GM12801 (cell line): ENCODE data around the gene CBLN4.

Experiments
- CTCF ChIP-seq: IDR thresholded peaks from one replicate; pipeline ENCODE4 v1.5.1; 2011; ENCODE audit warnings: control low read depth; ENCODE audit not compliant: insufficient read length; ENCODE audit errors: extremely low read depth

Gene CBLN4

GRCh38 chr20:56004611-56005388 is 519 bp downstream of the CBLN4 start:
- no peak for TF ChIP-seq CTCF

- TF ChIP-seq CTCF: no peak
Measured at GRCh38 chr20:56004007-56004406, 1.3 kb downstream of the CBLN4 start.

- no peak for TF ChIP-seq CTCF
Measured at GRCh38 chr20:56002908-56003800, 2.2 kb downstream of the CBLN4 start.

- no peak for TF ChIP-seq CTCF
Measured at GRCh38 chr20:56001890-56002289, 3.4 kb downstream of the CBLN4 start.

GRCh38 chr20:56001106-56001785 is 4.1 kb downstream of the CBLN4 start:
- no peak for TF ChIP-seq CTCF

GRCh38 chr20:55978550-55978949 is 26.8 kb downstream of the CBLN4 start:
- no peak for TF ChIP-seq CTCF
